ENCODE data around the gene EPB41L2. TPM values are rescaled to one million over a fixed set of nuclear protein-coding genes. Genes with fewer than 3 reads are reported as not detected.
A peak's percentile ranks its signal among the peaks of the same experiment; 100 is the strongest.

EPB41L2 gene
- total RNA-seq, 1 experiment from 2014 or later = 33.2 TPM

DNA sequence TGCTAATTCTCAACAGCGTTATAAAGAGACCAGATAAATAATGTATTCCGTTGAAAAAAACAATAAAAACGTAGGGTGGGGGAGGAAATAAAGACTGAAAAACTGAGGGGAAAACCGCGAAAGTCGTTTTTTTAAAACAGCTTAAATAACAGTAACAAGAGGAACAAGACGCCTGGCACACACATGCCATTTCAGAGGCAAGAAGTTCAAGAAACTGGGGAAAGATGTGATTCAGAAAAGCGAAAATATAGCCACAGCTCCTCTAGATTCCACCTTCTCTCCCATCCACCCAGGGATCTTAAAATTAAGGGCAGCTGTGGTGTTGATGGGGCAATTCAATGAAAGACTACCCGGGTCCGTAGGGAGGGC, 1.3 kb downstream of the EPB41L2 start:
- peak; percentile 19 for DNase-seq (ENCODE audit: low read depth)

DNA sequence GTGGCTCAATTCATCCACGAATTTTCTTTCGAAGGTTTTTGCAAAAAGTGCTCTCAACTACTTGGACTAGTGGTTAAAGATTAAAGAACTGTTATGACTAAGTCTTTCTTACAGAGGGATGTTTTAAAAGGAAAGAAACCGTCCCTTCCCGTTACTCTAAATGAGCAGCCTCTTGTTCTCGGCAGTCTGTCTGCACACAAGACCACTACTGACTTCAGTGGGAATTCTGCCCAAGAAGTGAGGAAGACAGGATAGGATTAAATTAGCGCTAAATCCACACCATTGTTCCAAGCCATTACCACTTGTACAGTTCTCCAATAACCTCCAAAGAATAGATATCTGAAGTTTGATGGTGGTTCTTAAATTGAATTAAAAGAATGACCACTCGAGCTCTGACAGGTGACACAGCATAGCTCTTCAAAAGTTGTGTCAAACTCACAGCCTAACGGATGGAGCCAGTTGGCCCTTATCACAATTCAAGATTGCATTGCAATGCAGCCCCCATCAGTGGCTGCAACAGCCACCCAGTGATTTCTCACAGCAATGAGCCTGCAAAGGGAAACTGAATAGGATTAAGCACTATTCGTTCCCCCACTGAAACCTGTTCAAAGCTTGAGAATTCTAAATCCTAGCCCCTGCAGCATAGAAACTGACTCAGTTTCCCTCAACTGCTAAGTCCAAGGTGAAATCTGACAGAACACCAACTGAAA, 1.8 kb downstream of the EPB41L2 start:
- peak; percentile 70 for DNase-seq (ENCODE audit: low read depth)

DNA sequence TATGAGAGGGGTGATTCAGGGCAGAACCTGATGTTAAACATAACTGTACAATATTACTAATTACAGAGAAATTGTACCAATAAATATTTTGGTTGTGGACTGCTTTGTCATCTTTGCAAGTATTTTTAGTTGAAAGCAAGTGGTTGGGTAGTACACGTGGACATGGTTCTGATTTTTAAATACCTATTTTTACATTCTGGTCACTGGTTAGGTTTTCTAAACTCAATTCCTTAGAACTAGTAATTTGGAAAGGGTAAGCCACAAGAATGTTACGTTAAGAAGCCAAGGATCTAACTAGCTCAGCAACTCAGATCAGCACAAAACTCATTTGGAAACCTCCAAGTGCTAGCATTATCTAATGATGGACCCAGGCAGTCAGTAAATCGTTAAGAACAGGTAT, 2.7 kb downstream of the EPB41L2 start:
- DNase-seq (ENCODE audit: low read depth) = peak; percentile 27

DNA sequence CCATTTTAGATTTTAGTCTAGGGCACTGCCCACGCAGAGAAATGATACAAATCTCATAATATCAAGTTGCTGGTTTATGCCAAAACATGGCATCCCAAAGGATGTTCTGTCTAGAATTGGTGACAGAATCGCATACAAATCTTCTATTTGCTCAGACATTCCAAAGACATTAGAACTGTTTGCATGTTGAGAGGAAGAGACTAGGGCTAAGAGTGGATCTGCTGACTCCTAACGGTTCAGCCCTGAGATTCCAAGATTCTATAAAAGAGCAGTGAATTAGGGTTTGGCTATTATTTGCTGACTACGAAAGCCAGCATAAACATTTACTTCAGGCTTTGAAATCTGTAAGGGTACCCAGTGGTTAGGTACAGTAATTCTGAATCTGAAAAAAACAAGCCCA, 3.6 kb downstream of the EPB41L2 start:
- no peak for DNase-seq (ENCODE audit: low read depth)

DNA sequence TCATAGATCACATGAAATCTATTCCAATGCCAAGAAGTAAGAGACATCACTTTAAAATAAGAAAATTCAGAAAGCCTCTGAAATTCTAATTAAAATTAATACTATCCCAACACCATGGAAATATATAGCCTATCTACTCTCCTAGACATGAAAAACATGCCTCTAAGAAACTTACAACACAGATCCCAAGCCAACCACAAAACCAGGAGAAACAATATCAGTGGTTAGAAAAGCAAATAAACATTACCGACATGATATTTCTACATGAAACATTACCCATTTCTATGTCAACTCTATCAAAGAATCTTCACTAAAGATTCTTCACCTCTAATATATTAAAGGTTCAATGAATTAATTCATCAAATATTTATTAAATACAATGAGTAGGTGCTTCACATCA, 4.8 kb downstream of the EPB41L2 start:
- no peak for DNase-seq (ENCODE audit: low read depth)

DNA sequence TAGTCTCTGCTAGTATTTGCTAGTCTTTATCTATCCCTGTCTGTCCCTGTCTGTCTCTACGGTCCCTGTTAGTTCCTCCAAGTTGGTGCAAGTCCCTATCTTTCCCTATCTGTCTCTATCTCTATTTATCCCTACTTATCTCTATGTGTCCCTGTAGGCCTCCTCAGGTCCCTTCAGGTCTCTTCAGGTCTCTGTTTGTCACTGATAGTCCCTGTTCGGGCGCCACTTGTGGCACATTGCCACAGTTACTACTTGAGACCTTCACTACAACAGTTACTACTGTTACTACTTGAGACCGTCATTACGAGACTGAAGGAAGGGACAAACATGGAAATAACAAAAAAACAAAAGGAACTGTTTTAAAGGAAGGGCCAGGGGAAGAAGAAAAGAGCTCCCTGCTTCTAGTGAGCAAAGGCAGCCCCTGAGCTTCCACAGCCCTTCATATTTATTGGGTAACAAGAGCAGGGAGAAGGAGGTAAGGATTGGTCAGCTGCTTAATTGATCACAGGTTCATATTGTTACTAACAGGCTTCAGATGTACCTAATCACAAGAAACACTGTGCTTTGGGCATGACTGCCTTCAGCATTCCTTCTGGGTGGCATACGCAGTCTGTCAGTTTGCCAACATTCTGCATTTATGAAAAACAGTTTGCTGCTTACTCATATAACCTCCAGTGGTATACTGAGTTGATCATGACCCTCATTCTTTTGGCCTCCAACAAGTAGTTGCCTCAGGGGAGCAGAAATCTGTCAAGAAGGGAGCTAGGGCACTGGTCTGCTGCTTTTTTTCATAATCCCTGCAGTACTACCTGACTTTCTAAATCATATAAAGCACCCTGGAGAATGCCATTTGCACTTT, 8.4 kb downstream of the EPB41L2 start:
- peak; percentile 61 for DNase-seq (ENCODE audit: low read depth)

DNA sequence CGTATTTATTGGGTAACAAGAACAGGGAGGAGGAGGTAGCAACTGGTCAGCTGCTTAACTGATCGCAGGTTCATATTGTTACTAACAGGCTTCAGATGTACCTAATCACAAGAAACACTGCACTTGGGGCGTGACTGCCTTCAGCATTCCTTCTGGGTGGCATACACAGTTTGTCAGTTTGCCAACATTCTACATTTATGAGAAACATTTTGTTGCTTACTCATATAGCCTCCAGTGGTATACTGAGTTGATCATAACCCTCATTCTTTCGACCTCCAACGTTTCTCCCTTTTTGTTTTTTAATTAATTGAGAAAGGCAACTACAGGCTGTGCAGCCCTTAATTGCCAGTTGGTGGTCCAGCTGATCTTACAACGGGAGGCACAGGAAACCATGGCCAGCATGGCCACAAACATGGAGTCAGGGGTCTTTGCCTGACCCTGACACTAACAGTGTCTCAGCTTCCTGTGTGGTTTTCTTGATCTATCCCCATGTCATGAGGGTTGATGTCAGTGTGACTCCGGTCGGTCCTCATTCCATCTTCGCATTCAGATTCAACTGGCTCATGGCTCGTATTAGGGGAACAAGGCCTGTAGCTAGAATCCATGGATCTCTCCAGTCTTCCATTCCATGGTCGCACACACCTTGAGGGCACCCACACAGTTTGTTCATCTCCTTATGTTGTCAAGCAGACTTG, 9.4 kb downstream of the EPB41L2 start:
- DNase-seq (ENCODE audit: low read depth) = peak; percentile 82

DNA sequence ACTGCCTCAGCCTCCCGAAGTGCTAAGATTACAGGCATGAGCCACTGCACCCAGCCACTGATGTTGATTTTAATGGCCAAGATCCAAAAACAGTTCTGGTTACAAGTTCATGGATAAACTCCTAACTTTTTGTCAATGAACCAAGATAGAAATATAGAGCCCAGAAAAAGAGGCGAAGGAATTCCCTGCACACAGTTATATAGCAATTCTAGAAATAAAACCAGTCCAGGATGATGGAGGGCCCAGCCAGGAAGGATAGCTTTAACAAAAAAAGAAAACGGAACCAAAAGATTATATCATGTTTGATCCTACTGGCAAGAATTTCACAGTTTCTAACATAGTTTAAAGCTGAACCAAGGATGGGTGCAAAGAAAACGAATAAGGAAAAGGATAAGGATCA, 10.9 kb downstream of the EPB41L2 start:
- DNase-seq (ENCODE audit: low read depth) = no peak

DNA sequence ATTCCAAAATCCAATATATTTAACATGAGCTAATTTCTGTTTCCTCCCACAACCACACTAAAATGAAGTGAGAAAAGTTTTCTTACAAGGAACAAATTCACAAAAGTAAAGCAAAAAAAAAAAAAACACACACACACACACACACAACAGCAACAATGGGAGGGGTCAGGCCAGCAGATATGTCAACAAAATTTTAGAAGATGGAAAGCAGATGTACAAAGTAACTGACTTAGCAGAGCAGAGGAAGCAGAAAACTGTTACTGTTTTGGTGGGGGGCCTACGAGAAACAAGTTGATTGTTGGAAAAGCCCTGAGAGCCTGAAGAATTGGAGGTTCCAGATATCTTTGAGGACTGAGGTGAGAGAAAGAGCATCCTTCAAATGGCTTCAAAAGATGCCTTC, 11.7 kb downstream of the EPB41L2 start:
- no peak for DNase-seq (ENCODE audit: low read depth)

DNA sequence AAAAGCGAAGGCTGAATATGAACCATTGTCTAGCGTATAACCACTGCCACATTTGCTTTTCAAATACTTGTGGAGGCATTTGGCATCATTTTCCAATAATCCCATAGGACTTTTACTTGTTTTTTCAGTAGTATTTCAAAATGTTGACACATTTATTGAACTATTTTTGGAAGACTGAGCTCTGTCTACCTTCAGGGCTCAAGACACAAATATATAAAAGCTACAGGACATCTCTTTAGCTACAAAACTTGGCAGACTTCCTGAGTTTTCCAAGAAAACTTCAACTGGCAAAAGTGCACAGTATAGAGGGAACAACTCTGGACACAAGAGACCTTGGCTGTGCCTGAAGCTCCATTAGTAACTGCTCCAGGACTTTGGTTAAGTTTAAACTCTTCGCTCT, 13.4 kb downstream of the EPB41L2 start:
- DNase-seq (ENCODE audit: low read depth) = peak; percentile 21

DNA sequence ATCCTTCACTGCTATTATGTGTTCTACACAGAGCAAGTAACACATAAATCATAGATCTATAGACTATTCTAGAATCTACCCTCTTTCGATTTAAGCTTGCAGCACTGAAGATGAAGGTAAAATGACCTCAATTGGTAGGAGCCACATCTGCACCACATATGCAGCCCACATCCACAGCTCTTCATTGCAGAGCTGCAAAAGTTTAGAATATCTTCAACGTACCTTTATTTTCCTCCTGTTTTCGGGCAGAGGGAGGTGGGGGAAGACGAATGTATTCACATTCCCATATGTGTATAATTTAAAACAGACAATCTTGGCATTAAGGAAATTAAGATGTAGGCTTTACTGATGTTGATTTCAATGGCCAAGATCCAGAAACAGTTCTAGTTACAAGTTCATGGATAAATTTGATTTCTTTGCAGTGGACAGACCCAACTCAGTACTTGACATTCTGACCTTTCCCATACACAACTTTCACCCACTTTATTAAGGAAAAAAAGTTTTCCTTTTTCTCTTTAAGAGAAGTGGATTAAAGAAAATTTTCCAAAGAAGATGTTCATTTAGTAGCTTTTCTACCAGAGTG, 14.0 kb downstream of the EPB41L2 start:
- DNase-seq (ENCODE audit: low read depth) = peak; percentile 9

DNA sequence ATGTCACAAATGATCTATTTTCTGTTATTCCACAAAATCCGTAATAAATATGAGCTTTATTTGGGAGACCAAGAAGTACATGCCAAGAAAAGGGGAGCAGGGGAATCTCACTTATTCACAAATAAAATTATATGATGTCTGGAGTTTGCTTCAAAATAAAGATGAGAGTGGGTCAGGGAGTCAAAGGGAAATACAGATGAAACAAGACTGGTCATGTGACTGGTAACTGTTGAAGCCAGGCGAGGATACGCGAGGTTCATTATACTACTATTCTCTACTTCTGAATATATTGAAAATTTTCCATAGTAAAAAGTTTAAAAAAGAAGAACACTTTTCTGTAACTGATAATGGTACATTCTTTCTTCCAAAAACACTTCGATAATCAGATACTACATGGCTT, 14.6 kb downstream of the EPB41L2 start:
- DNase-seq (ENCODE audit: low read depth) = no peak

DNA sequence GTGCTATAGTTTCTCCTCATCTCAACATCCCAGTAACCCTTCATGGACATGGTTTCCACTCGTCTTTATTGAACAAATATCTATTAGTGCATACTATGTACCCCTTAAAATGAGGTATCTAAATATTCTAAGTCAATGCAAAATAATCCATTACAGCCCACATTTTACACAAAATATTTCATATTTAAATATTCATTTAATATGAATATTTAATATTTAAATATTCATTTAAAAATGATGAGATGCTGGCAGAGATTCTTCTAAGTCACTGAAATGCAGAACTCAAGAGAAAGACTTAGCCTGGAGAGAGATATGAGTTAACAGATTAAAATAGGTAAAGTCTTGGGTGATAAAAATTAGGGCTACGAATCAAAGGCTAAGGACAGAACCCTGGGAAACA, 17.9 kb downstream of the EPB41L2 start:
- no peak for DNase-seq (ENCODE audit: low read depth)

DNA sequence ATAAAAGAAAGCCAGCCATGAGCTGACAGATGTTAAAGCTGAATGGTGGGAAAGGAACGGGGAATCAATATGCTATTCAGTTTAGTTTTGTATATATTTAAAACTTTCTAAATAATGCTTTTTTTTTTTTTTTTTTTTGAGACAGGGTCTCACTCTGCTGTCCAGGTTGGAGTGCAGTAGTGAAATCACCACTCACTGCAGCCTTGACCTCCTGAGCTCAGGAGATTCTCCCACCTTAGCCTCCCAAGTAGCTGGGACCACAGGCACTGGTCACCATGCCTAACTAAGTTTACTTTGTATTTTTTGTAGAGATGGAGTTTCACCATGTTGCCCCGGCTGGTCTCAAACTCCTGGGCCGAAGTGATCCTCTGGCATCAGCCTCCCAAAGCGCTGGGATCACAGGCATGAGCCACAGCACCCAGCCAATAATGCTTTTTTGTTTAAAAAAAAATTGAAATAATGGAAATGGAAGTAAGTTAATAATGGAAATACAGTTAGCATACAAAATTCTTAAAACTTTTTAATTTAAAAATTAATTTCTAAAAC, 19.1 kb downstream of the EPB41L2 start:
- DNase-seq (ENCODE audit: low read depth) = no peak

DNA sequence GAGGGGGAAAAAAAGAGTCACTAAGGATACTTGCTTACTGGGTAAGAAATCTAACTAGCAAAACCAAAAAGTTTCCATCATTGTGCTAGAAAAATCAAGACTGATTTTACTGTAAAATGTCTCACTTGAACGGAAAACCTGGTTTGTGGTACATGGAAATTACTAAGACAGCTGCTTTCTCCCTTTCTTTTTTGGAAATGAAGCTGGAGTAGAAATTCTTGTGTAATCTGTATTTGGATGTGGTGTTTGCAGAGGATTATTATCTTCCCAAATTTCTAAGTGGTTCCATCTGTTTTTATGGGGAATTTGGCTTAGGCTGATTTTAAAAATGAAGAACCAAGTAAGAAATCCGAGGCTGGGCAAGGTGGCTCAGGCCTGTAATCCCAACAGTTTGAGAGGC, 20.4 kb downstream of the EPB41L2 start:
- DNase-seq (ENCODE audit: low read depth) = peak; percentile 38

DNA sequence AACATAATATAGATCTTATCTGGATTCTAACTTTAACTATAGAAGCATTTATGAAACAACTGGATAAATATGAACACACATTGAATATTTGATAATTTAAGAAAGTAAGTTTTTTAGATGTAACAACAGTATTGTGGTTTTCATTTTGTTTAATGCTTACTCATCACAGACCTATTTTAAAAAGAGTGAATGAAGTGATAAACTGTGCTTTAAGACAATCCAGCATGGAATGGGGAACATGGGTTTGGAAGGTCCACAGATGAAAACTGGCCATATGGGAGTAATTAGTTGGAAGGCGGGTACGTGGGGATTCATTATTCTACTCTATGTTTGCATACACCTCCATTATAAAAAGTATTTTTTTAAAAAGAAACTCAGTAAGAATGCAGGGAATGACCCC, 21.2 kb downstream of the EPB41L2 start:
- peak; percentile 56 for DNase-seq (ENCODE audit: low read depth)

DNA sequence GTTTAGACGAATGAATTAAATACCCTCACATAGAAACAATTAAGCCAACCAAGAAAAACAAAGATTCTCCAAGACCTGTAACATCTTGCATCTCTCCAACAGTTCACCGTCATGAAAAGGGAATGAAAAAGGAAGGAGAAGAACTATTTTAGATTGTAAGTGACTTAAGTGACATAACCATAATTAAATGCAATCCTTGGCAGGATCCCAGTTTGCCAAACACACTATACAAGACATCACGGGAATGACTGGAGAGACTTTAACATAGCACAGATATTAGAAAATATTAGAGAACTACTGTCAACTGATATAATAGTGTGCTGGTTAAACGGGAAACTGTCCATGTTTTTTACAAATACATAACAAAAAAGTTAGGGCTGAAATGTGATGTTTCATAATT, 22.2 kb downstream of the EPB41L2 start:
- no peak for DNase-seq (ENCODE audit: low read depth)

DNA sequence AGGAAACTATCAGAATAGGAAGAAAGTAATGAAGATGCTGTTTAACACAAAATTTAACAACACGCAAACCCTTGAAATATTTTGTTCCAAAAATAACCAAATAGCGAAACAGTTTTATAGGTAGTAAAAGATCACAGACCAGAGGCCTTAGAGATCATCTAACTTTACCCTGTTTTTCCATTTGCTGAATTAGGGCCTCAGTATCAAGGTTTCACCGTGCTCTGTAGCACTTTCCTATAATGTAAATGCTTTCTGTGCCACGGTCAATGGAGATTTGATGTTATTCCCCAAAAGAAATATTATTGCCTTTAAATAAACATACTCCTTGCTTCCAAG, 23.7 kb downstream of the EPB41L2 start:
- no peak for DNase-seq (ENCODE audit: low read depth)

DNA sequence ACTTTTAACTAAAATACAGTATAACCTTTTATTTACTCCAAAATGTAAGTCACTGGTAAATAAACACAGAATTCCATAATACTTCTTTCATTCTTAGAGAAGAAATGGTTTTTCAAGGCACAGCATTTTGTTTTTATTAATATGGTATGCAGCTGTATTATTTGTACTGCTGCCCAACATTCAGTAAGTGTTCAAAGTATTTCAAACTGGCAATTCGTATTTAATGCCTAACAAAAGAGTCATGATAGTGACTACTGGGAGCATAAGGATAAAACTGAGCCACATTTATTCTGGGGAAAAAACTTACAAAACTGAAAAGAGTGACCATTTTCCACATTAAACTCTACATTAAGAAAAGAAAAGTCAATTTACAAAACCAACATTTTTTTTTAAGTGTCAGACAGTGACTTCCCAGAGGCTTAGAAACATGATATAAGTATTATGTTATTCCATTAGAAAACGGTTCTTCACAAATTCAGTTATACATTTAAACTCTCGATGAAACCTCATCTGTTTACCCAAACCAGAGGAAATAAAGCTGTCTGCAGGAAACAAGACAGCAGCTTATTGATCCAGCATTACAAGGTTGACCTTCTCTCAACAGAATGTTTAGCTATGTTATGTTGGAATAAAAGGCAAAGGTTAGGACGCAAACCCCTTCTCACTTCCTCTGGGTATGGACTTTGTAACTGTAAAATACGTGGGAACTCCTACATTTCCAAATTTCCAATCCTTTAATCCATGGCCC, 24.3 kb downstream of the EPB41L2 start:
- DNase-seq (ENCODE audit: low read depth) = no peak

DNA sequence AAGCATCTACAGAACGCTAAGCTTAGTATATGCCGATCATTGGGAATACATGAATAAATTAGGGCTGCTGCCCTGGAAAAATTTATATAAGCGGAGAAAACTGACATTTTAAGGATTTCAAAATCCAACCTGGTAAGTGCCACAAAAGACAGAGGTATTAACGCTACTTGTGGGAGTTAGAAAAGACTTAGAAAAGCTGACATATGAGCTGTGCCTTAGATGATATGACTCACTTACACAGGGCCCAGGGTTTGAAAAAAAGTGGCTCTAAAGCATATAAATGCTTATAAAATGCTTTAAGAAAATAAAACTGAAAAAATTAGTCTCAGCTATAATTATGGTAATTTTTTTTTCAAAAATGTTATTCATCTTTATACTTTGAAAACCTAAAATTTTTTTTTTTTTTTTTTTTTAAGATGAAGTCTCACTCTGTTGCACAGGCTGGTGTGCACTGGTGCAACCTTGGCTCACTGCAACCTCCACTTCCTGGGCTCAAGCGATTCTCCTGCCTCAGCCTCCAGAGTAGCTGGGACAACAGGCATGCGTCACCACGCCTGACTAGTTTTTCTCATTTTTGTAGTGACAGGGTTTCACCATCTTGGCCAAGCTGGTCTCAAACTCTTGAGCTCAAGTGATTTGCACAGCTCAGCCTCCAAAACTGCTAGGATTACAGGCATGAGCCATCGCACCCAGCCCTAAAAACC, 25.7 kb downstream of the EPB41L2 start:
- no peak for DNase-seq (ENCODE audit: low read depth)

DNA sequence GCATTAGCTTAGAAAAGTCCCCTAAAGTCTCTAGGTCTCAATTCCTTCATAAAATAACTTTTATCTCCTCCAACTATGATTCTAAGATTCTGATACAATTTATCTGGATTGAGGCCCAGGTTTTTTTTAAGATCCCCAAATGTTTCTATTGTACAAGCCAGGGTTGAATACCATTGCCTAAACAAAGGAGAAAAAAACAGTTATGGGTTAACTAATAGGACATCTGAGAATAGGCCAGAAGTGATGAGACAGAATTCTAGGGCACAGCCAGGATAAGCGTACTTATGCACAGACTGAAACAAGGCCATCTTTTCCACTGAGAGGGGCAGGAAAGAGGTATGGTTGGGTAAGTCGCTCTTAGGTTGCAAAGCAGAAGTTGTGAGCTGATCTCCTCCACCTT, 26.4 kb downstream of the EPB41L2 start:
- DNase-seq (ENCODE audit: low read depth) = no peak

Measured in RPMI7951 (cell line).